ENCODE measurements around the gene ZNF407. TPM values are rescaled to one million over a fixed set of nuclear protein-coding genes. Genes with fewer than 3 reads are reported as not detected.
"Not testable (repeated sequence)": the region's sequence is repeated elsewhere in the genome, so short reads cannot be mapped to it uniquely, and the experiment has no call there.

Gene ZNF407
- polyA plus RNA-seq, 1 donor, result 5.8 TPM

- no peak for DNase-seq (ENCODE audit: low read depth)
Observed at GRCh38 chr18:74933930-74934329, 336.3 kb downstream of the ZNF407 start.

DNA sequence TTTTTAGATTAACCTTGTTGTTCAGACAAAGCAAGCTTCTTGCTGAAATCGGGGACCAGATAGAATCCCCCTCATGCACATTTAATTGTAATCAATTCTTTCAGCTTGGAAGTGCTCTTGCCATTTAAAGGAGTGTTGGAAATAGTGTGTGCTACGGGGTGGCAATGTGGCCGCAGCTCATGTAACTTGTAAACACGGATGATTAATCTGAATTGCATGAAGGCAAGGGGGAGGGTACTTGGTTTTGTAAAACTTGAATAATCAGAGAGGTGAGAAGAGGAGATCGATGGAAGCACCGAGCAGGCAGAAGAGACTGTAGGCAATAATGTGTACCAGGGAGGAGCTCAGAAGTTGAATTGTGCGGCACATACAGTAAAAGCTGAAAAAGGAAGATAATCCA, 337.8 kb downstream of the ZNF407 start:
- DNase-seq (ENCODE audit: low read depth), result no peak

- DNase-seq (ENCODE audit: low read depth), result no peak
Observed at GRCh38 chr18:74936343-74936742, 338.7 kb downstream of the ZNF407 start.

DNA sequence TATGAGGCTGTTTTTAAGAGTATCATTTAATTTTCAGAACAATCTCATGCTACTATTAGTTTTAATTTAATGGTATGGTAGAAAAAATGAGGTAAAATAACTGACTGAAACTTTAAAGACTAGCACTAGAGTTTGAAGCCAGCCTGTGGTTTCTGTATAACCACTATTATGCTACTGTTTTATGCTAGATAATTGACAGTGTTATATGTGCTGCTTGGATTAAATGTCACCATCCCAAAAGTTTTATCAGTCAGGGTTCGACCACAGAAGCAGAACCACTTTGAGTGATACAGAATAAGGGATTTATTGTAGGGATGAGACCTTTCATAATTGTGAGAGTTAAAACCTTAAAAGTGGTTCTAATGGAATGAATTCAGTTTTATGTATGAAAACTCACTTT, 339.6 kb downstream of the ZNF407 start:
- no peak for DNase-seq (ENCODE audit: low read depth)

DNA sequence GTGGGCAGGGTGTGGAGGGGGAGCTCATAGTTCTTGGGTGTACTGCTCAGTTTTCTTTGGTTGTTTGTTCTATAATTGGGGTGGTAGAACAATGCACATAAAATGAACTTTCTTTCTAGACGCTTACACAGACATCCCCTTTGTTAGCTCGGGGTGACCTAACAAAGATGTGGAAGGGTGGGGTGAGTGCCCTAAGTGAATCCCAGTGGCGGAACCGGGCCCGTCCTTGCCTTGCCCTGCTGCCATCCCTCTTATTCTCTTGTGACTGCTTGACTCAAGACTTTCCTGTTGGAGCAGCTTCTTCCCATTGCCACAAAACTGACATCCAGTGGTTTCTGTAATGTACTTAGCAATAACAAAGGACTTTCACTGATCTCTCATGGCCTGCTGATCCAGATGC, 343.2 kb downstream of the ZNF407 start:
- no peak for DNase-seq (ENCODE audit: low read depth)

- DNase-seq (ENCODE audit: low read depth), result no peak
Observed at GRCh38 chr18:74942319-74942910, 344.7 kb downstream of the ZNF407 start.

DNA sequence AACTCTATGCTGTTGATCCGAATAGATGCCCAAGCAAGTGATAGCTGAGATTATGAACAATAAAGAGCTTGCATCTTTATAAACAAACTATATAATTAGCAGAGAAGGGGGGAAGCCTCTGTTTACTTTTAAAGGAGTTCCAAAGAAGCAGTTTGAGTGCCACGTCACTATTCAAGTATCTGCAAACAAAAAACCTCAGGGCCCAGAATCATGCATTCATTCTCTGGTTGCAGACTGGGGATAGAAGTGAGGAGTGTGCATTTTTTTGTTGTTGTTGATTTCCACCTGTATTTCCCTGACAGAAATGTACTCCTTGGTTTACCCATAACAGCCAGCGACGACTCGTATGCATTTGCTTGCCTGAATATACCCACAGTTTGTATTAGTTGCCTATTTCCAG, 347.0 kb downstream of the ZNF407 start:
- no peak for DNase-seq (ENCODE audit: low read depth)

DNA sequence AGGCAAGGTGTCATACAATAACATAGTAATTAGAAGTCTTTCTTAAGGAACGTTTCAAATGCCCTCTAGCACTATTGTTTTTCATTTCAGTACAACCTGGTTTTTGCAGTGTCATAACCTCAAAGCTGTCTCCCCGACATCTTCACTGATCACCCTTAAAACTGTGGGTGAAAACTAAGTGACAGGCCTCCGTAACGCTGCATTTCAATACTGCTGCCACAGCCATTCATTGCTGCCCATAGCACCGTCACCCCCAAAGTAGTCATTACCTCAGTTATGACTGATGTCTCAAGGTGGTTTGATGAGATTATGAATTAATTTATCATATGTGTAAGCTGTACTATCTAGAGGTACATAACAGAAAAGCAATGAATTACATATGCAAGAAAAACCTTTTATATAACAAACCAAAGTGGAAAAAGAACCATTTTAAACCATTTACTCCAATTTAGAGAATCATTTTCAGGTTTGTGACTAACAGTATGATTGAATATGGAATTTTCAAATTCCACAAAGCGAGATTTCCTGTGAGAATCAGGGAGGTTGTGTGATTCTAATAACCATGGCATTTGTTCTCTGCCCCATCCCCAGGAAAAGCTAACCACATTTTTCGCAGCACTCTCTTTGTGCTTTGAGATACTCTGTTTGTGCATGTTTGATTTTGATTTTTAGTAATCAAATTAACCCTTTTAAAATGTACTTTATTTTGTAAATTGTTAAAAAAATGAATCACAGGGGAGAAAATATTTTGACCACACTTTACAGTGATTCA, 348.3 kb downstream of the ZNF407 start:
- DNase-seq (ENCODE audit: low read depth), result no peak

DNA sequence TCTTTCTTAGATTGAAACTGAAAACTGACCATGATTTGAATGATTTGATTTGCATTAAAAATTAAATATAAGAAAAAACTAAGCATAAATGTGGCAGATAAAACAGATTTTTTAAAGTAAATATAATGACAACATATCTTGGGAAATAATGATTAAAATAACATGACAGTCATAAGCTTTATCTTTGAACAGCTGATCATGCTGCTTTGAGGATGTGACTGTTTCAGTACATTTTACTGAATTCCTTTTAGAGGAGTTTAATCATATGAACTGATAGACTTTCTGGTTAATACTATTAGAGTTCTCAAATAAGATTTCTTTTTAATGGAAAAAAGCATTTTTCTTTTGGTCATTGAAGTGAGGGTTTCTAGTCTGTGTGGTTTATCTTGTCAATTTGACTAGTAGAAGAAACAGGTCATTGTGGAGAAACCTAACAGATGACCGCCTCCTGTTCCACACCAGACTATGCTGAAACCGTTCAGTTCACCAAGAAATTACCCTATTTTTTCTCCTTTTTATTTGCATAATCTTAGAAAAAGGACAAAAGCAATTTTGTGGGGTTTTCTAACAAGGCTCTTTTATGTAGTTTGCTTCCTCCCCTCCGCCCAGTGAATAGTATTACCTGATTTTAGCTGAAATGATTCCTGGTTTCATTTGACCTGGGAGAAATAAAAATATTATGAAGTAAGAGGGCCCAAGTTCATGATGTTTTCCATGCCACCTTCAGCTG, 349.1 kb downstream of the ZNF407 start:
- DNase-seq (ENCODE audit: low read depth), result no peak

GRCh38 chr18:74947417-74947816, 349.7 kb downstream of the ZNF407 start:
- DNase-seq (ENCODE audit: low read depth), result no peak

GRCh38 chr18:74947875-74948274, 350.2 kb downstream of the ZNF407 start:
- no peak for DNase-seq (ENCODE audit: low read depth)

DNA sequence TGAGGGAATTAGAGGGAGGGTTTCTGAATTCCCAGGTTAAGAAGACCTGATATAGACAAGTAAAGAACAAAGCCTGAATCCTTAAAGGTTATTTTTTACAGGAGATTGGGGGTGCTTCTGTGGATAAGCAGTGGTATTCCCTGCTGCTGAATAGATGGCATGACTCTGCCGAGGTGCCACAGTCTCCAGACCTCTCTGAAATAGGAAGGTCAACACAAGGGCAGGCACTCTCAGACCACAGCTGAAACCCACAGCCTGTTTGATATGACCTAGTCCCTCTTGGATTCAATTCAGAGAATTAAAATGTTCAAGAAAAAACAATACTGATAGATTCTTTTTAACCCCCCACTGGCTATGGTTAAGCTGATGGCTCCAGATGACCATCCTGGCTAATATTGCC, 351.9 kb downstream of the ZNF407 start:
- no peak for DNase-seq (ENCODE audit: low read depth)

DNA sequence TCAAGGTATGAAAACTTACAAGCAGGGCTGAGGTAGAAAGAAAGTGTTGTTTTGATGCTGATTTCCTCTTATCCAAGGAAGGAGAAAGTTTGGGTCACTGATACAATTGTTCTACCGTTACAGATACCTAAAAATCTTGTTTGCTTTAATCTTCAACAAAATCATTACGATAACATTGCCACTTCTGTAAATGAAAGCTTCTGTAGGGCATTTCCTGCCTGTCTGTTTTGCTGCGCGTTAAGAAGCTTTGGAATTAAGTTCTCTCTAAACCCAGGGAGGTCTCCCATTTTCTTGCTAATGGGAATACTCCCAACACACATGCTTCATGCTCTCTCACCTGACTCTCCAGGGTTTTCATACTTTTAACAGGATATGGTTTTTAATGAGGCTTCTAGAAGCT, 352.8 kb downstream of the ZNF407 start:
- DNase-seq (ENCODE audit: low read depth), result no peak

DNA sequence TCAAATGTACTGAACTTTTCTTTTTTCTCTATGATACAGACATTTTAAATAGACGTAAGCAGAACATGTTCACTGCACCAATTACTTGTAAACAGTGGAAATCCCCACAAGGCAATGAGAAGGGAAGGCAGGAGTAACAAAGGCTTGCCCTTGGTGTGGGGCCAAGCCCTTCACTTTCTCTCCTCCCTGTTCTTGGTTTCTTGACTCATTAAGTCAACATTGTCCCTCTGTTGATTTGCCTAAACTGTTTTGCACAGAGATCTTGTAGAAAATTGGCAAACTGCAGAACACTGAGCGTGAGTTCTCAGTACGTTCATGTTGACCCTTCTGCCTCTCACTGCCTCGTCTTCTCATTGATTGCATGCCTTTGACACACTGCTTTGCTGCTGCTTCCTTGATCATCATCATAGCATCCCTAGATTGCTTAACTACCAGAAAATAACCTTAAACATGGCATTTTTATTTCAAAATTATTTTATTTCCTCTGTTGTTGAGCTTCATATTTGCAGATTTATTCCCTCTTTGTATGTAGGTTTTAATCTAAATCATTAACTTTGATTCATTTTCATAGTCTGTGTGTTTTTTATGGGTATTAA, 353.6 kb downstream of the ZNF407 start:
- no peak for DNase-seq (ENCODE audit: low read depth)

- no peak for DNase-seq (ENCODE audit: low read depth)
Observed at GRCh38 chr18:74957588-74958224, 360.0 kb downstream of the ZNF407 start.

DNA sequence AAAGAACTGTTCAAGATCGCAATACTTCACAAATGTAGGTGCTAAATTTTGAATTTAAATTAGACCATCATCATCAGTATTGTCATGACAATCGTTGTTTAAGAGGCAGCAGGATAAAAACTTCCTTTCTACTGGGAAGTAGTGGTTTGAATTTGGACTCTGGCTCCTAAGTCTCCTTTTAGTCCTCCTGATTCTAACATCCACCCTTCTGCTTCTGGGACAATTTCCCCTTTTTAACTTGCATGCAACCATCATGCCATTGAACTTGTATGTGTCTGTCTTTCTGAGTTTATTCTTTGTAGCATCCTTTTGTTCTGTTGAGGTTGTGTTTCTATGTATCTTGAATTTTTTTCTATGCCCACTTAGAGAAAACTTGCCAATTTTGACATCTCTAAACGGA, 361.5 kb downstream of the ZNF407 start:
- no peak for DNase-seq (ENCODE audit: low read depth)

GRCh38 chr18:74961596-74961995, 363.9 kb downstream of the ZNF407 start:
- no peak for DNase-seq (ENCODE audit: low read depth)

DNA sequence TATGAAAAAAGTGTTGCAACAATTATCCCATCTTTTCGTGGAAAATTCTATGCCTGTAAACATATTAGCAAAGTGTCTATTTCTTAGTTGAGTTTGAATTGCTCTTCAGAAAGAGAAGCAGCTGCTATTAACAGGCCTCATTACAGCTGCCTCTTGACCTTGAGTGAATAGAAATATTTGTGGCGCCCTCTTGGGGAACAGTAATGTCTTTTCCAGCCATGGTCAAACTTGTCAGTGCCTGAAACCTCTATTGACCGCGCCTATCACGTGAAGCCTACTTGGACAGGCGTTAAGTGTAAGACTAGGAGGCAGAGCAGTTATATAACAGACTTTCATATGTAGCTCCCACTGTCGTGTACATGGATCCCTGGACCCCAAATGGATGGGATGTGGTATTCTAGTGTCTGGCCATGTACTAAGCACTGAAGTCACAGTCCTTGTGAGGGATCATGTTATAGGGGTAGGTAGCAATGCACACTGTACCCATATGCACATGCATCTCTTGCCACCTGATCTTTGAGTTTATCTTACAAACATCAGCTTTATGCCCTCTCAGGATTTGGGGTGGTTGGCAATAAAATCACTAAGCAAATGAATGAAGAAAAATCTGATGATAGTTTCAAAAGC, 366.3 kb downstream of the ZNF407 start:
- DNase-seq (ENCODE audit: low read depth), result no peak

DNA sequence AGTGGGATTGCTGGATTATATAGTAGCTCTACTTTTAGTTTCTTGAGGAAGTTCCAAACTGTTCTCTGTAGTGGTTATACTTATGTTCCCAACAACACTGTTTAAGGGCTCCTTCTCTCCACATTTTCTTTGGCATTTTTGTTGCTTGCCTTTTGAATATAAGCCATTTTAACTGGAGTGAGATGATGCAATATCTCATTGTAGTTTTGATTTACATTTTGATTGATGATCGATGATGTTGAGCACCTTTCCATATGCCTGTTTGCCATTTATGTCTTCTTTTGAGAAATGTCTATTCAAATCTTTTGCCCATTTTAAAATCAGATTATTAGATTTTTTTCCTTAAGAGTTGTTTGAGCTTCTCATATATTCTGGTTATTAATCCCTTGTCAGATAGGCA, 368.0 kb downstream of the ZNF407 start:
- no peak for DNase-seq (ENCODE audit: low read depth)

- DNase-seq (ENCODE audit: low read depth), result no peak
Observed at GRCh38 chr18:74967438-74967837, 369.8 kb downstream of the ZNF407 start.

DNA sequence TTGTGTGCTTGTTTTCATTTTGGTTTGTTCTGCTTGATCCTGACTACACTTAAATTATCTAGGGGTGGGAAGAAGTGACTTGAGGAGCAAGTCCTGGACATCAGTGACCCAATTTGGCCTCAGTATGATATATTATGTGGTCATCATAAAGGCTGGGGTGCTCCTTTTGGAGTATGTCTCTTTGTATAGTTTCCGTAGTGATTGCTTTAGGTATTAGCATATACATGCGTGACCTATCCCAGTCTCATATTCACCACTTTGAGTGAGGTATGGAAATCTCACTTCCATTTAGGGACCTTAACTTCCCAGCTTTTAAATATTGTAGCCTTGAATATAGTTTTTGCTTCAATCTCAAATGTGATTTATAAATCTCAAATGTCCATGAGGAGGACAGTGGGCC, 370.3 kb downstream of the ZNF407 start:
- no peak for DNase-seq (ENCODE audit: low read depth)

DNA sequence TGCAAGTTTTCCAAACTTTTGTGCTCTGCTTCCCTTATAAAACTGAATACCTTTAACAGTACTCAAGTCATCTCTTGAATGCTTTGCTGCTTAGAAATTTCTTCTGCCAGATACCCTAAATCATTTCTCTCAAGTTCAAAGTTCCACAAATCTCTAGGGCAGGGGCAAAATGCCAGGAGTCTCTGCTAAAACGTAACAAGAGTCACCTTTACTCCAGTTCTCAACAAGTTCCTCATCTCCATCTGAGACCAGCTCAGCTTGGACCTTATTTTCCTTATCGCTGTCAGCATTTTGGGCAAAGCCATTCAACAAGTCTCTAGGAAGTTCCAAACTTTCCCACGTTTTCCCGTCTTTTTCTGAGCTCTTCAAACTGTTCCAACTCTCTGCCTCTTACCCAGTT, 373.7 kb downstream of the ZNF407 start:
- not testable (repeated sequence) for DNase-seq (ENCODE audit: low read depth)

Measured in forelimb muscle (tissue), 1 donor.